ENCODE data around the gene GPBP1.

DNA sequence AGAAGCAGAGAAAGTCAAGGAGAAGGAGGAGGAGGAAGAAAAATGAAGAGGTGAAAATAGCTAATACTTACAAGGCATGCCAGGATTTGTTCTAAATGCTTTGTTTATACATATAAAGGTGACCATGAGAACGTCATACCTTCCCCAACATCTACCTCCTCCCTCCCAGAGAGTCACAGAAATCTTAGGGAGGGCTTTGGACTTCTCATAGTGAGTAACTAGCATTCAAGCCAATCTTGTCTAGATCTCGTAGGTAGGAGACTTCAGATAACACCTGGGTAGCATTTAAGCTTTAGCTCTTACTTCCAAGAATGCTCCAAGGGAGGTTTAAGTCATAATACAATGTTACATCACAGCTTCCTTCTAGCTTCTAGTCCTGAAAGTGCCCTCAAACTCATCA is 36.5 kb upstream of the GPBP1 start:
- TF ChIP-seq, protein P1, sequence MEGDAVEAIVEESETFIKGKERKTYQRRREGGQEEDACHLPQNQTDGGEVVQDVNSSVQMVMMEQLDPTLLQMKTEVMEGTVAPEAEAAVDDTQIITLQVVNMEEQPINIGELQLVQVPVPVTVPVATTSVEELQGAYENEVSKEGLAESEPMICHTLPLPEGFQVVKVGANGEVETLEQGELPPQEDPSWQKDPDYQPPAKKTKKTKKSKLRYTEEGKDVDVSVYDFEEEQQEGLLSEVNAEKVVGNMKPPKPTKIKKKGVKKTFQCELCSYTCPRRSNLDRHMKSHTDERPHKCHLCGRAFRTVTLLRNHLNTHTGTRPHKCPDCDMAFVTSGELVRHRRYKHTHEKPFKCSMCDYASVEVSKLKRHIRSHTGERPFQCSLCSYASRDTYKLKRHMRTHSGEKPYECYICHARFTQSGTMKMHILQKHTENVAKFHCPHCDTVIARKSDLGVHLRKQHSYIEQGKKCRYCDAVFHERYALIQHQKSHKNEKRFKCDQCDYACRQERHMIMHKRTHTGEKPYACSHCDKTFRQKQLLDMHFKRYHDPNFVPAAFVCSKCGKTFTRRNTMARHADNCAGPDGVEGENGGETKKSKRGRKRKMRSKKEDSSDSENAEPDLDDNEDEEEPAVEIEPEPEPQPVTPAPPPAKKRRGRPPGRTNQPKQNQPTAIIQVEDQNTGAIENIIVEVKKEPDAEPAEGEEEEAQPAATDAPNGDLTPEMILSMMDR (IDR thresholded peaks at IDR 0.05) = no peak
- TF ChIP-seq ELF1 (IDR thresholded peaks at IDR 0.05) (no peak), YY1 (IDR thresholded peaks at IDR 0.05; ENCODE audit: low read depth) (no peak), EZH2phosphoT487 (IDR thresholded peaks at IDR 0.05; ENCODE audit: borderline replicate concordance, low read depth) (no peak)
- TF ChIP-seq, protein P2, sequence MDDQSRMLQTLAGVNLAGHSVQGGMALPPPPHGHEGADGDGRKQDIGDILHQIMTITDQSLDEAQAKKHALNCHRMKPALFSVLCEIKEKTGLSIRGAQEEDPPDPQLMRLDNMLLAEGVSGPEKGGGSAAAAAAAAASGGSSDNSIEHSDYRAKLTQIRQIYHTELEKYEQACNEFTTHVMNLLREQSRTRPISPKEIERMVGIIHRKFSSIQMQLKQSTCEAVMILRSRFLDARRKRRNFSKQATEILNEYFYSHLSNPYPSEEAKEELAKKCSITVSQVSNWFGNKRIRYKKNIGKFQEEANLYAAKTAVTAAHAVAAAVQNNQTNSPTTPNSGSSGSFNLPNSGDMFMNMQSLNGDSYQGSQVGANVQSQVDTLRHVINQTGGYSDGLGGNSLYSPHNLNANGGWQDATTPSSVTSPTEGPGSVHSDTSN (IDR thresholded peaks at IDR 0.05) = no peak
- TF ChIP-seq, protein P3, sequence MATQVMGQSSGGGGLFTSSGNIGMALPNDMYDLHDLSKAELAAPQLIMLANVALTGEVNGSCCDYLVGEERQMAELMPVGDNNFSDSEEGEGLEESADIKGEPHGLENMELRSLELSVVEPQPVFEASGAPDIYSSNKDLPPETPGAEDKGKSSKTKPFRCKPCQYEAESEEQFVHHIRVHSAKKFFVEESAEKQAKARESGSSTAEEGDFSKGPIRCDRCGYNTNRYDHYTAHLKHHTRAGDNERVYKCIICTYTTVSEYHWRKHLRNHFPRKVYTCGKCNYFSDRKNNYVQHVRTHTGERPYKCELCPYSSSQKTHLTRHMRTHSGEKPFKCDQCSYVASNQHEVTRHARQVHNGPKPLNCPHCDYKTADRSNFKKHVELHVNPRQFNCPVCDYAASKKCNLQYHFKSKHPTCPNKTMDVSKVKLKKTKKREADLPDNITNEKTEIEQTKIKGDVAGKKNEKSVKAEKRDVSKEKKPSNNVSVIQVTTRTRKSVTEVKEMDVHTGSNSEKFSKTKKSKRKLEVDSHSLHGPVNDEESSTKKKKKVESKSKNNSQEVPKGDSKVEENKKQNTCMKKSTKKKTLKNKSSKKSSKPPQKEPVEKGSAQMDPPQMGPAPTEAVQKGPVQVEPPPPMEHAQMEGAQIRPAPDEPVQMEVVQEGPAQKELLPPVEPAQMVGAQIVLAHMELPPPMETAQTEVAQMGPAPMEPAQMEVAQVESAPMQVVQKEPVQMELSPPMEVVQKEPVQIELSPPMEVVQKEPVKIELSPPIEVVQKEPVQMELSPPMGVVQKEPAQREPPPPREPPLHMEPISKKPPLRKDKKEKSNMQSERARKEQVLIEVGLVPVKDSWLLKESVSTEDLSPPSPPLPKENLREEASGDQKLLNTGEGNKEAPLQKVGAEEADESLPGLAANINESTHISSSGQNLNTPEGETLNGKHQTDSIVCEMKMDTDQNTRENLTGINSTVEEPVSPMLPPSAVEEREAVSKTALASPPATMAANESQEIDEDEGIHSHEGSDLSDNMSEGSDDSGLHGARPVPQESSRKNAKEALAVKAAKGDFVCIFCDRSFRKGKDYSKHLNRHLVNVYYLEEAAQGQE (IDR thresholded peaks at IDR 0.05; ENCODE audit: low read depth, low read length) = no peak
